HepG2 (cell line): Measurements from ENCODE around the gene PPIB. TPM values are rescaled to one million over a fixed set of nuclear protein-coding genes. Genes with fewer than 3 reads are reported as not detected.

Source experiments
- ELF3 ChIP-seq: IDR thresholded peaks from 2 replicates; pipeline ENCODE4 v1.6.1; 2016; ENCODE audit warnings: missing genetic modification reagents, missing compliant biosample characterization
- GATA4 ChIP-seq: sonication (generic); IDR thresholded peaks from 2 replicates; pipeline ENCODE4 v1.6.1; 2016; ENCODE audit warnings: antibody characterized with exemption, low read depth, borderline replicate concordance
- MED1 ChIP-seq: sonication (generic); formaldehyde crosslinking; IDR thresholded peaks from 2 replicates; pipeline ENCODE4 v1.4.0; 2020; ENCODE audit warnings: missing genetic modification reagents
- NR3C1 ChIP-seq: sonication (generic); formaldehyde crosslinking; IDR thresholded peaks from 2 replicates; pipeline ENCODE4 v1.4.0; 2020; ENCODE audit warnings: missing genetic modification reagents
- SP140L ChIP-seq: sonication (generic); formaldehyde crosslinking; IDR thresholded peaks from 2 replicates; pipeline ENCODE4 v1.4.0; 2020; ENCODE audit warnings: missing genetic modification reagents, borderline replicate concordance
- SP5 ChIP-seq: IDR thresholded peaks from 2 replicates; pipeline ENCODE4 v1.6.1; 2016; ENCODE audit warnings: low read depth, borderline replicate concordance
- SPEN ChIP-seq: sonication (generic); formaldehyde crosslinking; IDR thresholded peaks from 2 replicates; pipeline ENCODE4 v1.5.1; 2020; ENCODE audit warnings: low read depth, mild to moderate bottlenecking, missing genetic modification reagents
- TEAD2 ChIP-seq: sonication (generic); formaldehyde crosslinking; IDR thresholded peaks from 2 replicates; pipeline ENCODE4 v1.9.0; 2021; ENCODE audit warnings: missing genetic modification reagents
- ZFP90 ChIP-seq: sonication (generic); formaldehyde crosslinking; IDR thresholded peaks from 2 replicates; pipeline ENCODE4 v1.8.0; 2022; ENCODE audit warnings: missing genetic modification reagents, mild to moderate bottlenecking, inconsistent platforms, borderline replicate concordance
- ZNF282 ChIP-seq: fragments of 450-650 bp; IDR thresholded peaks from 2 replicates; pipeline ENCODE4 v1.6.1; 2018; ENCODE audit not compliant: partially characterized antibody
- ZNF766 ChIP-seq: sonication (generic); formaldehyde crosslinking; IDR thresholded peaks from 2 replicates; pipeline ENCODE4 v1.5.0; 2020; ENCODE audit warnings: missing genetic modification reagents, borderline replicate concordance
- ZSCAN29 ChIP-seq: sonication (generic); formaldehyde crosslinking; conservative IDR thresholded peaks from 2 replicates; pipeline ENCODE4 v1.4.0; 2020; ENCODE audit warnings: mild to moderate bottlenecking, missing genetic modification reagents
- ZUFSP ChIP-seq: sonication (generic); formaldehyde crosslinking; IDR thresholded peaks from 2 replicates; pipeline ENCODE4 v1.9.0; 2021; ENCODE audit warnings: missing genetic modification reagents, mild to moderate bottlenecking, borderline replicate concordance
- polyA plus RNA-seq, 8 experiments: library from polyadenylated mRNA; depleted of rRNA in 3 of 8; stranded (reverse) in 7 of 8; unstranded in 1 of 8; fragments of >200 nt; fragmentation: Illumina TruSeq in 4 of 8; extraction: Trizol in 4 of 8; gene quantifications; 2 replicates each; pipeline versions ENCODE4 v1.2.1 to v1.2.3, GENCODE V29; 2011 to 2016; ENCODE audit warnings: low read depth in 4 of 8, missing spikeins in 1 of 8, mixed read lengths in 1 of 8; ENCODE audit not compliant: insufficient read depth in 1 of 8
- total RNA-seq, 5 experiments: library from RNA; depleted of rRNA; stranded (reverse); fragments of >200 nt; fragmentation: Illumina TruSeq; extraction: Trizol; gene quantifications; 2 replicates each; pipeline ENCODE4 v1.2.3, GENCODE V29; 2016; ENCODE audit warnings: low read depth in 1 of 5
- TF ChIP-seq, protein P1 (sequence below): IDR thresholded peaks from 2 replicates; pipeline ENCODE4 v1.6.1; 2016; ENCODE audit warnings: low read depth
- TF ChIP-seq, protein P2 (sequence below): sonication (generic); formaldehyde crosslinking; IDR thresholded peaks from 2 replicates; pipeline ENCODE4 v1.4.0; 2020; ENCODE audit warnings: missing genetic modification reagents, mild to moderate bottlenecking, borderline replicate concordance

Gene PPIB
- total and polyA plus RNA-seq, 2 of the 13 experiments (the other 11 are each of a cell fraction or from before 2014, with no cell fraction given) = 780 to 882 TPM

DNA sequence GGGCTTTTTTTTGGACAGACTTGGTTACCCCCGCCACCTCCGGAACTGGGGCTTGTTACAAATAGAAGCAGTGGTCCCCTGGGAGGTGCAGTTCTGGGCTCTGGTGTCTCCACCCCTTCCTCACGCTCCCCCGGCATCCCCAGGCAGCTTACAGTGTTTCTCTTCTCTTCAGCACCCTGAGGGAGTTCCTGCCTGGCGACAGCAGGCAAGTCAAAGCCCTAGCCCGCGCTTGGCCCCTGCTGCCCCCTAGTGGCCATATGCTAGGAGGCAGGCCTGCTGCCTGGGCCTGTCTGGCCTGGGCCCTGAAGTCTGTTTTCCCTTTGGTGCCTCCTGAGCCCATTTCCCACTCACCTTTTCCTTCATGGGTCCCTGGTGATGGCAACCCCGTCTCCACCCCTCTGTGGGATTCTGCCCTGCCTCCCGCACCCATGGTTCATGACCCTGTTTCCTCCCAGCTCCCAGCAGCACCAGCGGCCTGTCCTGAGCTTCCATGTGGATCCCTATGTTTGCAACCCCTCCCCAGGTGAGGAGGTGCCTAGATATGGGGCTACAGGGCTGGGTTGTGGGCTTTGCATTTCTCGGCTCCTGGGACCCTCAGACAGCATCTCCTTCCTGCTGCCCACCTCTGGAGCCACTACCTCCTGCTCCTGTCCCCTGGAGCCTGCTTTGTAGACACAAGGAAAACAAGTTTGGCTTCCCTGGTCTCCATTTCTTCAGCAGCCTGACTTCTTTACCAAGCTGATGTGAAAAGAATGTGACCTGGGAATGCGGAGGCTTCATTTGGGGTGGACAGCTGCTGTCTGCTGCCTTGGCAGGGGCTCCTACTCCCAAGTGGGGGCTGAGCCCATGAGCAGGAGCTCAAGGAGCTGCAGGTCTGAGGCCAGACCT lies 9.1 kb downstream of the PPIB start (continued):
- TF ChIP-seq, protein P1, sequence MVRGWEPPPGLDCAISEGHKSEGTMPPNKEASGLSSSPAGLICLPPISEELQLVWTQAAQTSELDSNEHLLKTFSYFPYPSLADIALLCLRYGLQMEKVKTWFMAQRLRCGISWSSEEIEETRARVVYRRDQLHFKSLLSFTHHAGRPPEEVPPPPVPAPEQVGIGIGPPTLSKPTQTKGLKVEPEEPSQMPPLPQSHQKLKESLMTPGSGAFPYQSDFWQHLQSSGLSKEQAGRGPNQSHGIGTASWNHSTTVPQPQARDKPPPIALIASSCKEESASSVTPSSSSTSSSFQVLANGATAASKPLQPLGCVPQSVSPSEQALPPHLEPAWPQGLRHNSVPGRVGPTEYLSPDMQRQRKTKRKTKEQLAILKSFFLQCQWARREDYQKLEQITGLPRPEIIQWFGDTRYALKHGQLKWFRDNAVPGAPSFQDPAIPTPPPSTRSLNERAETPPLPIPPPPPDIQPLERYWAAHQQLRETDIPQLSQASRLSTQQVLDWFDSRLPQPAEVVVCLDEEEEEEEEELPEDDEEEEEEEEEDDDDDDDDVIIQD (CRISPR knock-in tag) = no peak
- 0 out of 2 replicates have a peak, but pooled peaks have one; percentile 22 for TF ChIP-seq MED1 (CRISPR knock-in tag)
- TF ChIP-seq SPEN (CRISPR knock-in tag) = no peak
- TF ChIP-seq, protein P2, sequence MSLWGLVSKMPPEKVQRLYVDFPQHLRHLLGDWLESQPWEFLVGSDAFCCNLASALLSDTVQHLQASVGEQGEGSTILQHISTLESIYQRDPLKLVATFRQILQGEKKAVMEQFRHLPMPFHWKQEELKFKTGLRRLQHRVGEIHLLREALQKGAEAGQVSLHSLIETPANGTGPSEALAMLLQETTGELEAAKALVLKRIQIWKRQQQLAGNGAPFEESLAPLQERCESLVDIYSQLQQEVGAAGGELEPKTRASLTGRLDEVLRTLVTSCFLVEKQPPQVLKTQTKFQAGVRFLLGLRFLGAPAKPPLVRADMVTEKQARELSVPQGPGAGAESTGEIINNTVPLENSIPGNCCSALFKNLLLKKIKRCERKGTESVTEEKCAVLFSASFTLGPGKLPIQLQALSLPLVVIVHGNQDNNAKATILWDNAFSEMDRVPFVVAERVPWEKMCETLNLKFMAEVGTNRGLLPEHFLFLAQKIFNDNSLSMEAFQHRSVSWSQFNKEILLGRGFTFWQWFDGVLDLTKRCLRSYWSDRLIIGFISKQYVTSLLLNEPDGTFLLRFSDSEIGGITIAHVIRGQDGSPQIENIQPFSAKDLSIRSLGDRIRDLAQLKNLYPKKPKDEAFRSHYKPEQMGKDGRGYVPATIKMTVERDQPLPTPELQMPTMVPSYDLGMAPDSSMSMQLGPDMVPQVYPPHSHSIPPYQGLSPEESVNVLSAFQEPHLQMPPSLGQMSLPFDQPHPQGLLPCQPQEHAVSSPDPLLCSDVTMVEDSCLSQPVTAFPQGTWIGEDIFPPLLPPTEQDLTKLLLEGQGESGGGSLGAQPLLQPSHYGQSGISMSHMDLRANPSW (CRISPR knock-in tag) = no peak
- TF ChIP-seq ZFP90 (CRISPR knock-in tag) = no peak; the same call in 1 of the 2 replicates
- TF ChIP-seq NR3C1 (CRISPR knock-in tag) = no peak
- TF ChIP-seq ZNF766 (CRISPR knock-in tag) = no peak
- no peak for TF ChIP-seq GATA4
- TF ChIP-seq ZNF282 = no peak
- TF ChIP-seq ZSCAN29 (CRISPR knock-in tag) = no peak
- no peak for TF ChIP-seq ZUFSP
- no peak for TF ChIP-seq SP5 (CRISPR knock-in tag)
- TF ChIP-seq SP140L = no peak
- no peak for TF ChIP-seq TEAD2 (CRISPR knock-in tag)
- TF ChIP-seq ELF3 (CRISPR knock-in tag) = no peak
